OCI-LY7 (cell line): ENCODE measurements around the gene SNX14.

Source experiments
- CTCF ChIP-seq: fragments of 200-600 bp; sonication (generic); conservative IDR thresholded peaks from 2 replicates; pipeline ENCODE4 v1.5.1; 2014; ENCODE audit warnings: mild to moderate bottlenecking, antibody characterized with exemption, low read length, moderate library complexity, mixed read lengths
- EZH2phosphoT487 ChIP-seq: fragments of 200-600 bp; sonication (generic); IDR thresholded peaks from 2 replicates; pipeline ENCODE4 v1.6.1; 2018; ENCODE audit warnings: low read depth, borderline replicate concordance, mild to moderate bottlenecking, mixed run types, antibody characterized with exemption, low read length, moderate library complexity, mixed read lengths

- TF ChIP-seq CTCF (no peak), EZH2phosphoT487 (no peak)
Observed at GRCh38 chr6:85592033-85592432, 1.6 kb downstream of the SNX14 start.
